Activated T-cell treated with anti-CD3 and anti-CD28 coated beads for 4 hours (primary cell): ENCODE measurements around the gene PROC.

ENCODE experiments used
- DNase-seq: peaks from one replicate; pipeline ENCODE4 v3.0.0-alpha.2; 2020

The PROC gene

GRCh38 chr2:127414638-127415592, 3.3 kb upstream of the PROC start:
- DNase-seq: no peak

GRCh38 chr2:127415593-127416505, 2.4 kb upstream of the PROC start:
- peak; percentile 62 for DNase-seq

- no peak for DNase-seq
These were observed 1.7 kb upstream of the PROC start for GRCh38 chr2:127416506-127417001.

GRCh38 chr2:127417406-127417805, 821 bp upstream of the PROC start:
- DNase-seq: no peak

- no peak for DNase-seq
These were observed 844 bp downstream of the PROC start for GRCh38 chr2:127419112-127419430.

- no peak for DNase-seq
These were observed 1.3 kb downstream of the PROC start for GRCh38 chr2:127419448-127420038.

- DNase-seq: no peak
These were observed 2.0 kb downstream of the PROC start for GRCh38 chr2:127420039-127420864.

GRCh38 chr2:127421116-127421800, 3.0 kb downstream of the PROC start:
- no peak for DNase-seq

GRCh38 chr2:127421871-127422558, 3.8 kb downstream of the PROC start:
- DNase-seq: no peak

- DNase-seq: no peak
These were observed 4.6 kb downstream of the PROC start for GRCh38 chr2:127422559-127423477.

GRCh38 chr2:127423478-127423843, 5.2 kb downstream of the PROC start:
- DNase-seq: no peak

GRCh38 chr2:127423880-127424279, 5.7 kb downstream of the PROC start:
- no peak for DNase-seq

- no peak for DNase-seq
These were observed 6.6 kb downstream of the PROC start for GRCh38 chr2:127424598-127425520.

GRCh38 chr2:127425540-127426490, 7.6 kb downstream of the PROC start:
- DNase-seq: no peak

GRCh38 chr2:127426501-127427354, 8.5 kb downstream of the PROC start:
- DNase-seq: no peak

- DNase-seq: no peak
These were observed 9.3 kb downstream of the PROC start for GRCh38 chr2:127427376-127428056.
